ENCODE measurements around the gene RTN4R. TPM values are rescaled to one million over a fixed set of nuclear protein-coding genes. Genes with fewer than 3 reads are reported as not detected.

Gene RTN4R
- polyA plus RNA-seq, 4 donors, result 2.9 to 25.7 (median 4.4) TPM

DNA sequence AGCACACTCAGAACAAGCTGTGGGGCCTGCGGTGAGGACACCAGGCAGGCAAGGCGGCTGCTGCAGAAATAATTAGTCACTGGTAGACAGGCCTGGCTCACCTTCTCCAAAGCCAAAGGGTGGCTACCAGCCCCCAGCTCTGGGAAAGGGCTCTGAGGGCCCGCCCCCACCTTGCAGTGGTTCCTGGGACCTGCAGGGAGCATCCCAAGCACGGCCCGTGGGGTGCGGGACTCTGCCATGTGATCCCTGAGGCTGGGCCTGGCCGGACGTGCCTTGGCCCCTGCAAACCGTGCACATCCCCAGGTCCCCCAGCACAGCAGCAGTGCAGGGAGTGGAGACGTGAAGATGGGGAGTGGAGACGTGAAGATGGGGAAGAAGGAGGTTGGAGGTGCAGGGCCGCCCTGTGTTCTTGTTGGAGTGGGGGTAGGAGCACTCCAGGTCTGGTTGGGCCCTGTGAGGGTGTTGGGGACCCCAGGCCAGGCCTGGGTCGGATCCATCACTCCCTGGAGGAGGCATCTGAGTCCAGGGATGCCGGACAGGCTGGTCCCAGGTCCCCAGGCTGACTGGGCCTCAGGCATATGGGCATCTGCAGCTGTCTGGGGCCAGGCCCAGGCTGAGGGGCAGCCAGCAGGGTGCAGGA is 41.9 kb downstream of the RTN4R start:
- no peaks in the 10 kb centered on the region for H3K36me3 ChIP-seq (ENCODE audit: control insufficient read depth in 3 of 3, insufficient read depth in 2 of 3, low read depth in 1 of 3, low read length in 3 of 3)
- H3K4me1 ChIP-seq (ENCODE audit: control insufficient read depth in 3 of 3, insufficient read depth in 2 of 3, low read depth in 1 of 3, low read length in 2 of 3), result no peaks in the 10 kb centered on the region
- no peak overlapping the region for H3K27ac ChIP-seq (ENCODE audit: low read depth in 1 of 3, low read length in 2 of 3)
- FAIRE-seq (no peak), DNase-seq (no peak)
- no peak overlapping the region for H3K4me3 ChIP-seq (ENCODE audit: low read depth in 1 of 3, low read length in 3 of 3)
- no peaks in the 10 kb centered on the region for H3K27me3 ChIP-seq (ENCODE audit: control insufficient read depth in 3 of 3, insufficient read depth in 3 of 3, low read length in 3 of 3)
- 79 to 84% (median 79%) methylated on average over 14 of the region's 14 CpGs for WGBS, 3 donors
- H3K9me3 ChIP-seq (ENCODE audit: control insufficient read depth in 2 of 2, insufficient read depth in 1 of 2, low read depth in 1 of 2, low read length in 1 of 2), result no peaks in the 10 kb centered on the region

DNA sequence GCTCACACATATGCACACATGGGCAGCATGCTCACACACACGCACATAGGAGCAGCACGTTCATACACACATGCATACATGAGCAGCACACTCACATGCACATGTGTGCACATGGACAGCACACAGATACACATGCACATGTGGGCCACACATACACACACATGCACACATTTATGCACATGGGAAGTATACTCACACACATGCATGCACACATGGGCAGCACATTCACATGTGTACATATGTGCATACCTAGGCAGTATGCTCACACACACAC is 42.5 kb downstream of the RTN4R start:
- Histone ChIP-seq H3K4me3 (ENCODE audit: low read depth in 1 of 3, low read length in 3 of 3) (no peak overlapping the region), H3K36me3 (ENCODE audit: control insufficient read depth in 3 of 3, insufficient read depth in 2 of 3, low read depth in 1 of 3, low read length in 3 of 3) (no peaks in the 10 kb centered on the region), H3K9me3 (ENCODE audit: control insufficient read depth in 2 of 2, insufficient read depth in 1 of 2, low read depth in 1 of 2, low read length in 1 of 2) (no peaks in the 10 kb centered on the region), H3K27ac (ENCODE audit: low read depth in 1 of 3, low read length in 2 of 3) (no peak overlapping the region), H3K4me1 (ENCODE audit: control insufficient read depth in 3 of 3, insufficient read depth in 2 of 3, low read depth in 1 of 3, low read length in 2 of 3) (no peaks in the 10 kb centered on the region), H3K27me3 (ENCODE audit: control insufficient read depth in 3 of 3, insufficient read depth in 3 of 3, low read length in 3 of 3) (no peaks in the 10 kb centered on the region)
- FAIRE-seq (no peak), DNase-seq (no peak)
- 93 to 100% (median 100%) methylated on average over 2 of the region's 2 CpGs for WGBS, 3 donors

- Histone ChIP-seq H3K36me3 (ENCODE audit: control insufficient read depth in 3 of 3, insufficient read depth in 2 of 3, low read depth in 1 of 3, low read length in 3 of 3) (no peaks in the 10 kb centered on the region), H3K4me3 (ENCODE audit: low read depth in 1 of 3, low read length in 3 of 3) (no peak overlapping the region), H3K27ac (ENCODE audit: low read depth in 1 of 3, low read length in 2 of 3) (no peak overlapping the region), H3K27me3 (ENCODE audit: control insufficient read depth in 3 of 3, insufficient read depth in 3 of 3, low read length in 3 of 3) (no peaks in the 10 kb centered on the region), H3K9me3 (ENCODE audit: control insufficient read depth in 2 of 2, insufficient read depth in 1 of 2, low read depth in 1 of 2, low read length in 1 of 2) (no peaks in the 10 kb centered on the region), H3K4me1 (ENCODE audit: control insufficient read depth in 3 of 3, insufficient read depth in 2 of 3, low read depth in 1 of 3, low read length in 2 of 3) (no peaks in the 10 kb centered on the region)
- DNase-seq (no peak), FAIRE-seq (no peak)
- 92 to 97% (median 95%) methylated on average over 18 of the region's 18 CpGs for WGBS, 3 donors
These were observed 43.0 kb downstream of the RTN4R start for GRCh38 chr22:20224917-20225692.

- no peak for FAIRE-seq
- 78 to 82% (median 79%) methylated on average over 3 of the region's 3 CpGs for WGBS, 3 donors
These were observed 43.9 kb downstream of the RTN4R start for GRCh38 chr22:20224256-20224626.

DNA sequence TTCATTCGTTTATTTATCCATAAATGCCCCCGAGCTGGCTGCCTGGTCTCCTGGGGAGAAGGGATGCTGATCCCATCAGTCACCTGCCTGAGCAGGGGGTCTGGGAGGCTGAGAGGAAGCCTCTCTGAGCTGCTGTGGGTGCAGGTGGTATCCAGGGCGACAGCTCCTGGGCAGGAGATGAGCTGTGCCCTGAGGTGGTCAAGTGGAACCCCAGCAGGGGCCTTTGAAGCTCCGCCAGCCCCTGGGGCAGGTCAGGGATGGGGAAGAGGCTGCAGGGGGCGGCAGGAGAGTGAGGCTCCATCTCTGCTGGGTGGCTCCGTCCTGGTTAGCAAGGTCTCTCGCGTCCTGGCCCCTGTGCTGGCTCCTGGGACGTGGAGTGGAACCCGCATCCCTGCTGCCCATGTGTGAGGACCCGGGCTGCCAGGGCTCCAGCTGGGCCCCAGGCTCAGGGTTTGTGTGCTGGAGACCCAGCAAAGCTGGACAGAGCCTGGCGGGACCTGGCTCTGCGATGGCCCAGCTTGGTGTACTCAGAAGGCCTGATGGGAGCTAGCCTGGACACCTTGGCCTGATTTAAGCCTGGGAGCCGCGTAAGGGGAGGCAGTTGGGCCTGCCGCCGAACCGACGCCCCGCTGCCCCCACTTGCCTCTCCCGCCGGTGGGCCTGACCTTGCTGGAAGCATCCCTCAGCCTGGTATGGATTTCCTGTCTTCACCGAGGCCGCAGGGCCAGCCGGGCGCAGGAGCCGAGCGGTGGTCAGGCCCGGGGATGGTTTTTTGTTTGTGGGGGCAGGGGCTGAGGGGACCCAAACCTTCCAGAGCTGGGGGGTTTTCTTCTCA is 44.5 kb downstream of the RTN4R start:
- no peak for FAIRE-seq
- H3K36me3 ChIP-seq (ENCODE audit: control insufficient read depth in 3 of 3, insufficient read depth in 2 of 3, low read depth in 1 of 3, low read length in 3 of 3), result no peaks in the 10 kb centered on the region
- no peaks in the 10 kb centered on the region for H3K27me3 ChIP-seq (ENCODE audit: control insufficient read depth in 3 of 3, insufficient read depth in 3 of 3, low read length in 3 of 3)
- H3K9me3 ChIP-seq (ENCODE audit: control insufficient read depth in 2 of 2, insufficient read depth in 1 of 2, low read depth in 1 of 2, low read length in 1 of 2), result peaks cover 0 to 8% of the 10 kb centered on the region in 2 donors
- no peak for DNase-seq
- H3K4me3 ChIP-seq (ENCODE audit: low read depth in 1 of 3, low read length in 3 of 3), result no peak overlapping the region
- no peak overlapping the region for H3K27ac ChIP-seq (ENCODE audit: low read depth in 1 of 3, low read length in 2 of 3)
- 82 to 90% (median 89%) methylated on average over 24 to 29 of the region's 29 CpGs for WGBS, 3 donors
- no peaks in the 10 kb centered on the region for H3K4me1 ChIP-seq (ENCODE audit: control insufficient read depth in 3 of 3, insufficient read depth in 2 of 3, low read depth in 1 of 3, low read length in 2 of 3)

More at GRCh38 chr22:20224256-20224626, 43.9 kb downstream of the RTN4R start:
- Histone ChIP-seq H3K4me3 (ENCODE audit: low read depth in 1 of 3, low read length in 3 of 3) (no peak overlapping the region), H3K27ac (ENCODE audit: low read depth in 1 of 3, low read length in 2 of 3) (no peak overlapping the region), H3K27me3 (ENCODE audit: control insufficient read depth in 3 of 3, insufficient read depth in 3 of 3, low read length in 3 of 3) (no peaks in the 10 kb centered on the region), H3K36me3 (ENCODE audit: control insufficient read depth in 3 of 3, insufficient read depth in 2 of 3, low read depth in 1 of 3, low read length in 3 of 3) (no peaks in the 10 kb centered on the region), H3K9me3 (ENCODE audit: control insufficient read depth in 2 of 2, insufficient read depth in 1 of 2, low read depth in 1 of 2, low read length in 1 of 2) (peaks cover 0 to 8% of the 10 kb centered on the region in 2 donors), H3K4me1 (ENCODE audit: control insufficient read depth in 3 of 3, insufficient read depth in 2 of 3, low read depth in 1 of 3, low read length in 2 of 3) (no peaks in the 10 kb centered on the region)
- DNase-seq, result no peak

DNA sequence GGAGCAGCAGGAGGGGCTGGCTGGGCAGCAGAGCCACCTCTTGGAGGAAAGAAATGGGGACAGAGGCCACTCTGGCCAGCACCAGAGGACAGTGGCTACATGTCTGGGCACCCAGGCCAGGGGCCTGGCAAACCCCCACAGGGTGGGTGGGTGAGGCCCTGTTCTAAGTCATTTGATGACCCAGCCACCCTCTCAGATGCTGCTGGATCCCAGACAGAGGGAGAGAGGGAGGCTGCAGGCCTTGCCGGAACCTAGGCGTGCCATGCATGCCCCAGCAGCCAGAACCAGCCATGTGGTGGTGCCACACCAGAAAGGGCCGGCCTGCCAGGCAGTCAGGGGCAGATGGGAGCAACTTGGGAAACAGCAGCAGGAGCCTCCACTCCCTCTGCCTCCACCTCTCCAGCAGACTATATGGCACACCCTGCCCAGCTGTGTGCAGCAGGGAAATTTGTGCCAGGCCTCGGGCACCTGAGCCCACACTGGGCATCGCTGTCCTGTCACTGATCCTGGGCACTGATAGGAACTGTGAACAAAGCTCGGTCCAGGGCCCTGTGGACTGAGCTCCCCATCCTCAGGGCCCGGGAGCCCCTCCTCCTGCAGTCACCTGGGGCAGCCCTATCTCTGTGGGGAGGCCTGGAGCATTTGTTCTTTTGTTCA is 45.2 kb downstream of the RTN4R start:
- H3K27ac ChIP-seq (ENCODE audit: low read depth in 1 of 3, low read length in 2 of 3), result no peak overlapping the region
- H3K27me3 ChIP-seq (ENCODE audit: control insufficient read depth in 3 of 3, insufficient read depth in 3 of 3, low read length in 3 of 3), result no peaks in the 10 kb centered on the region
- FAIRE-seq, result no peak
- no peaks in the 10 kb centered on the region for H3K36me3 ChIP-seq (ENCODE audit: control insufficient read depth in 3 of 3, insufficient read depth in 2 of 3, low read depth in 1 of 3, low read length in 3 of 3)
- H3K4me1 ChIP-seq (ENCODE audit: control insufficient read depth in 3 of 3, insufficient read depth in 2 of 3, low read depth in 1 of 3, low read length in 2 of 3), result no peaks in the 10 kb centered on the region
- 80 to 90% (median 85%) methylated on average over 7 of the region's 7 CpGs for WGBS, 3 donors
- H3K4me3 ChIP-seq (ENCODE audit: low read depth in 1 of 3, low read length in 3 of 3), result no peak overlapping the region
- no peak for DNase-seq
- H3K9me3 ChIP-seq (ENCODE audit: control insufficient read depth in 2 of 2, insufficient read depth in 1 of 2, low read depth in 1 of 2, low read length in 1 of 2), result peaks cover 0 to 8% of the 10 kb centered on the region in 2 donors

DNA sequence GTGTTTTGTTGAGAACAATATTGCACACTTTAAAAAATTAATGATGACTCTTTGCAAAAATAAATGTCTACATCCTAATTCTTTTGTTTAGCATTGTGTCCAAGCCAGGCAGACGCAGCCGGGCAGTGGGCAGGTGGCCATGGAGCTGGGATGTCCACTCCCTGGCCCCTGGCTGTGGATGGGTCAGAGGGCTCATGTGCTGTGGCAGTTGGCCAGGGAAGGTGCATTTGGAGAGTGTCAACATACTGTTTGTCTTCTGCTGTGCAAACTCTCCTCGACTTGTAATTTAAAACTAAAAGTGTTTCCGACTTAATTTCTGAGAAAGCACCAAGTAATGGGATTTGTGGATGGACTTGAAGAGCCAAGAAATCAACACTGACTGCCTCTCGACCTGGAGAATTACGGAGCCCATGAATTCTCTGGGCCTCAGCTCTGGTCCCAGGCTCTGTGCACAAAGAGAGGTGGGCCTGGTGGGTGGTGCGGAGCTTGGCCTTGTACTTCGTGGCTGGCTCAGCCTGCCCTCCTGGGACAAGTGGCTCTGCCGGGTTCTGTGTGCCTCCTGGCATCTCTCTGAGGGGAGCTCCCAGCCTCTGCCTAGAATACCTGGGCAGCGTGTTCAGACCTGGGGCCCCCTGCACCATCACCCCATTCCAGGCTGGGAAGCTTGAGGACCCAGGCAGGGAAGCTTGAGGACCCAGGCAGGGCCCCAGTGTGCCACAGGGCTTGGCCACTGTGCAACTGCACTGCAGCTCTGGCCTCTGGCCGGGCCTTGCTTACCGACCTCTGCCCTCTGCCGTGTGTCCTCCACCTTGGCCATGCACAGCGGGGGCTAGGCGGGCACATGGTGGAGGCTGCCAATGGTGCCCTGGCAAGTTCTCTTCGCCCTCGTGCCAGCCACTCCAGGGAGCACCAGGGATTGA is 46.4 kb downstream of the RTN4R start:
- 59 to 70% (median 65%) methylated on average over 17 of the region's 17 CpGs for WGBS, 3 donors
- DNase-seq (no peak), FAIRE-seq (no peak)
- peaks cover 0 to 11% (median 0%) of the 10 kb centered on the region in 3 donors for H3K4me1 ChIP-seq (ENCODE audit: control insufficient read depth in 3 of 3, insufficient read depth in 2 of 3, low read depth in 1 of 3, low read length in 2 of 3)
- no peak overlapping the region for H3K27ac ChIP-seq (ENCODE audit: low read depth in 1 of 3, low read length in 2 of 3)
- no peak overlapping the region for H3K4me3 ChIP-seq (ENCODE audit: low read depth in 1 of 3, low read length in 3 of 3)
- H3K9me3 ChIP-seq (ENCODE audit: control insufficient read depth in 2 of 2, insufficient read depth in 1 of 2, low read depth in 1 of 2, low read length in 1 of 2), result peaks cover 0 to 8% of the 10 kb centered on the region in 2 donors
- no peaks in the 10 kb centered on the region for H3K27me3 ChIP-seq (ENCODE audit: control insufficient read depth in 3 of 3, insufficient read depth in 3 of 3, low read length in 3 of 3)
- no peaks in the 10 kb centered on the region for H3K36me3 ChIP-seq (ENCODE audit: control insufficient read depth in 3 of 3, insufficient read depth in 2 of 3, low read depth in 1 of 3, low read length in 3 of 3)
